Left lobe of liver (tissue), 2 donors: Measurements from ENCODE around the gene RTTN. TPM values are rescaled to one million over a fixed set of nuclear protein-coding genes. Genes with fewer than 3 reads are reported as not detected.
"Not testable (repeated sequence)": the region's sequence is repeated elsewhere in the genome, so short reads cannot be mapped to it uniquely, and the experiment has no call there.

Experiments
- ATAC-seq: fragments of 200-7000 bp; cut with Tn5 transposase; one replicate; pipeline ENCODE4 v1.9.1; 2020; ENCODE audit warnings: mild to moderate bottlenecking, moderate library complexity
- DNase-seq: peaks from one replicate; pipeline ENCODE4 v3.0.0-alpha.2; 2020; ENCODE audit warnings: low spot score
- total RNA-seq: library from RNA; stranded (reverse); gene quantifications from one replicate; pipeline ENCODE4 v1.2.1, GENCODE V29; 2021
- donor health status: DM: no; HTN: no; CAD: no; lungs with moderate emphysema.
- donor health status: DM: no; HTN: yes; CAD: no.

RTTN gene
- total RNA-seq, 1 donor from 2014 or later = 6.6 TPM

DNA sequence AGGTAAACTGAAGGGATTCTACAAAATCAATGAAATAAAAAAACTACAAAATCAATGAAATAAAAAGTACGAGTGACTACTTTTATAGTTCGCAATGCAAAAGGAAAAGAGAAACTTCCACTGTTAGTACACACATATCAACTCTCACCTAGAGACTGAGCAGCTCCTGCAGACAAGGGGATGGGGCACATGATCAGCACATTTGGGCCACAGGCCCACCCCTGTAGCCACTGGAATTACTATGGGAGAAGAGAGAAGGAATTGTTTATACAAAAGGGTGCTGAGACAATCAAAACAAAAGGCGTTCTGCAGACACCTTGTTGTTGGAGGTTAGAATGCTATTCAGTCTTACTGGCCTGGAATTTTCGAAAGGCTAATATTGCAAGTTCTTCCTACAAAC is 223.1 kb downstream of the RTTN start:
- ATAC-seq = no peak
- no peak for DNase-seq

- DNase-seq (no peak), ATAC-seq (no peak)
Measured at GRCh38 chr18:69981948-69982347, 223.5 kb downstream of the RTTN start.

DNA sequence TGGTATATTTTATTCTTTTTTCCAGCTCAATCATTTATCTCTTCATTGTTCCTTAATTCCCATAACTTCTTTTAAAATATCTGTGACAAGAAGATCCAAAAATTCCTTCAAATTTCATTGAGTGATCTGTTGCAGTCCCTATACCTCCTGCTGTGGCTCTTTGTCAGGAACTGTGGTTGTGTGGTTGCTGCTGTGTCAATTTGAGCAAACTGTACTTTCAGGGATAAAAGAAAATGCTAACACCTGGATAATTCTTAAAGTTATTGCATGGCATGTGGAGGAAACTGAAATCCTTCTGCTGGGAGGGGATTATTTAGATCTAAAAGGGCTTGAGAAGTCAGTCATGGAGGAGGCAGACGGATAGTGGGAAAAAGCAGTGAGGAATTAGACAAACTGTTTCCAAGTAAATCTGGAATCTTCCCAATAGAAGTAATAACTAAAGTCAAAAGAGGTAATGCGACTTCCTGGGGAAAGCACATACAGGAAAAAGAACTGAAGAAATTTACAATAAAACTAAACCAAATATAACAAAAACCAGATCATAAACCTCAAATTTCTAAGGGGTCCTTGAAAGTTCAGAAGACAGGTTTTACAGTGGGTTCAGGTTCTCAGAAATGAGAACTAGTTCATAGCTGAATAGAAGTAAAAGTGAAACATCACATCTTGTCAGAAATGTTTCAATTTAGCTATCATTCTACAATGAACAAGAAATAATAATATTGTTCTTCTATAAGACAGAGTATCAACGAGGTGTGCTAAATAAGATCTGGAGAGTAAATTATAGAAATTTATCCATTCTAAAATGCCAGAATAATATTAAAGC is 224.3 kb downstream of the RTTN start:
- ATAC-seq = no peak

DNA sequence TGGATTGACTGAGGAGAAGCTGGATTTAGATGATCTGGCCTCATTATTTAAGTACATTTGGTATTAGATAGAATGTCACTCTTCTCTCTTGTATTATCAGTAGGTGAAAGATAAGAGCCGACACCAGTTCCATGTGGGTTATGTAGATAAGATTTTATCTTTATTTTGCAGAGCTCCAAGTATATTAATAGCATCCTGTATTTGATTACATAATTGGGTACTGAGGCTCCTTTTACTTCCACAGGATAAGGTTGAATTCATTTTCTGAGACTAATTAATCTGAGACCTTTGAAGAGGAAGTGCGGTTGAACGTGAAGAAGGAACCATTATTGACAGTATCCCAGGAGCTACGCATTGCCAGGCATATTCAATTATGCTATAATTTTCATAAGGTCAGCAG is 225.0 kb downstream of the RTTN start:
- DNase-seq (no peak), ATAC-seq (no peak)

More for the DNA sequence above, 224.3 kb downstream of the RTTN start:
- no peak for DNase-seq

DNA sequence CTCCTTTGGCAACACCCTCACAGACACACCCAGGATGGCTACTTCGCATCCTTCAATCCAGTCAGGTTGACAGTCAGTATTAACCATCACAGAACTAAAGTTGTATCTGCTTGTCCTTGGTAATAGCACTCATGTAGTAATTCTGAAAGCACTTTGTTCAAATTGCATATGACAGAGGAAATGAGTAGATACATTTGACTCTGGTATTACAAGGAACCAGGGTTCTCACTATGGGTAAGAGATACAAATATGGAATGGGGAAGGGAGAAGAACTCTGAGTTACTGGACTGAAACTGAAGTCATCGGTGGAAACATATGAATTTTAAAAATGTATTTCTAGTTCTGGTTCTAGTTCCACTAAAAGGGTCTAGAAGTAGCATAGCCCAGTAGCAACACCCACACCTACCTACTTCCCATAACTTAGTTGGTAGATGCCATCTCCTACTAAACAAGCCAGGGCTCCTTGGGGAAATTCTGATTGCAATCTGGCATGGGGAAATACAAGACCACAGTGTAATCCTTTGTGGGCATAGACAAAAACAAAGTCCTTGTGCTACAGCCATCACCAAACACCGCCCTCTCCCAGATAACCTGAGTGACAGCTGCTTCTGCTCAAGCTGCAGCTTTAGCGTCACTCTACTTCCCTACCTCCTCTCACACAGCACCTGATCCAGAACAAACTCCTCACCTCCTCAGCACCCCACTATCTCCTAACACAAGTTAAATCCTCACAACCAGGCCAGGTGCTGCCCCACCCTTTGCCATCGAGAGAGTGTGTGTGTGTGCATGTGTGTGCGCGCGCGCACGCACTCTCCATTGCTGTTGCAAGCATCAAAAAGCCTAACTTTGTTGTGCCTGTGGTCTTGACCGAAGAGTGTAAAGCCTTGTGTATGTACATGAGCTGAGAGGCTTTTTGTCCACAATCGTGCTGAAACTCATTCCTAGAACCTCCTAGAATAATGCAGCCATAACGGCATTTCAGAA is 226.5 kb downstream of the RTTN start:
- DNase-seq = no peak
- ATAC-seq = no peak

DNA sequence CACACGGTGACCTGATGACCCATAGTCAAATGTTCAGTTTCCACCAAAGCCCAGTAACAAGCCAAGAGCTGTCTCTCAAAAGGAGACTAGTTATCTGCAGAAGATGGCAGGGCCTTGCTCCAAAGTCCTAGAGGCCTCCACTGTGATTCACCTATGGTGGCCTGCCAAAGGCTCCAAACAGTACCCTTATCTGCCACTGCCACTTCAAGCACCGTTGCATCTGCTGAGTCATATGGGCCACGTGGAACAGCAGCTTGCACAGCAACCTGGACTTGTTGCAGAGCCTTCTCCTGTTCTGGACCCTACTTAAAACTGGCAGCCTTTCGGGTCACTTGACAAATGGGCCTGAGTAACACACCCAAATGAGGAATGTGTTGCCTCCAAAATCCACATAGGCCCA is 230.2 kb downstream of the RTTN start:
- ATAC-seq, DNase-seq: not testable (repeated sequence)

DNA sequence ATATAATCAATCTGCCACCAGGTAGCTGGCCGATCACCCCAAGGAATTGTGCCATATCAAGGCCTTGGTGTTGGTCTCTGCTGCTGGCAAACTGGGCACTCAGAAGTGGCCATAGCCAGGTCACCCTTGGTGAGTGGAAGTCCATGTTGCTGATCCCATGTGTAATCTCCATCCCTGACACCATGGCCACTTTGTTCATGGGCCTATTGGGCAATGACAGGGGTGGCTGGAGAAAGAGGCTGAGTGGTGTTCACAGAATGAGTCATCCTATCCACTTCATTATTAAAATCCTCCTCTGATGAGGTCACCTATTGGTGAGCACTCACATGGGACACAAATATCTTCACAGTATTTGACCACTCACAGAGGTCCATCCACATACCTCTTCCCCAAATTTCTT is 231.1 kb downstream of the RTTN start:
- ATAC-seq (no peak), DNase-seq (no peak)

DNA sequence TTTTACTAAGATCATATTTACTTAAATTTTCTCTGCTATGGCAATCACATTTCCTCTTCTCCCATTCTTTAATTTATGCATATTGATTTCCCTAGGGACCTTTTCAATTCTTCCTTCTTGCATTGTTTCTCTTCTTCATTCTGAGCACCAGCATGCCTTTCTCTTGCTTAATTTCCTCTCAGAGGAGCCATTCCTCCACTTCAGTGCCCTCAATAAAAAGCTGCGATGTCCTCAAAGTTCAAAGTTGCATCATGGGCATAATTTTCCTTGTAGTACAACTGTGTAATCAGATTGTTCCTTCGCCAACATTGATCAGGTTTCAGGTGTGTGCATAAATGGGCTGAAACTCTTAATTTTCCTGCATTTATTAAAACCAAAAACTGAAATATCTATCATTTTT is 236.0 kb downstream of the RTTN start:
- ATAC-seq (no peak), DNase-seq (no peak)

- DNase-seq (no peak), ATAC-seq (no peak)
Measured at GRCh38 chr18:69968039-69968438, 237.4 kb downstream of the RTTN start.

DNA sequence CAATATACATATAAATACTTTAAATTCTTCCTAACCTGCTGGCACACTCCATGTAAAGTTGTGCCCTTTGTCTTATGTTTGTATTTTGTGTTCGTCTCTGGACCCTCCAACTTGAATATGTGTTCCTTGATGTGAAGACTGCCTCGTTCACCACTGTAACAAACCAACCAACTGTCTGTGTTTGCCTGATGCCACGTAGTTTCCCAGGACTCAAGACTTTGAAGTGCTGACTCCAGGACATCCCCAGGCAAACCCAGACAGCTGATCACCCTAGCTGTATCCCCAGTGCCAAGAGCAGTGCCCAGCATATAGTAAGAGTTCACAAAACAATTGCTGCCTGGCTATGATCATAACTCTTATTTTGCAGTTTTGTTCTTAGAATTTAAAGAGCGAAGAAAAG is 242.3 kb downstream of the RTTN start:
- no peak for DNase-seq
- ATAC-seq = no peak

- ATAC-seq = no peak
- DNase-seq = no peak
Measured at GRCh38 chr18:69961718-69962117, 243.8 kb downstream of the RTTN start.

DNA sequence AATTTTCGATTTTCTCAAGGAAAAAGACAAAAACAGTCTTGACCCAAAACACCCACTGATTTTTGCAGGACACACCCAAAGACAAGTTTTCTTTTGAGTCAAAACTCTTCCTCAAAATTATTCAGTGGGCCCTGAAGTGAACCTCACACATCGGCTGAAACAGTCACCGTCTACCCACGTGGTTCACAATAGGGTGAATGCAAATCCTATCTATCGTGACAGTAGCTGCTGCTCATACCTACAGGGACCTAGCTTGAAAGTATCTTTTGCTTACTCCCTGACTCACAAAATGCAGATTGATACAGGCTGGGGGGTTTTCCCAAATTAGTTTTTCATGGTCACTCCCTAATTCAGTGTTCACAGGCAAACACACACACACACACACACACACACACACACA is 247.1 kb downstream of the RTTN start:
- no peak for ATAC-seq
- no peak for DNase-seq

- ATAC-seq (no peak), DNase-seq (no peak)
Measured at GRCh38 chr18:69957747-69958146, 247.7 kb downstream of the RTTN start.

DNA sequence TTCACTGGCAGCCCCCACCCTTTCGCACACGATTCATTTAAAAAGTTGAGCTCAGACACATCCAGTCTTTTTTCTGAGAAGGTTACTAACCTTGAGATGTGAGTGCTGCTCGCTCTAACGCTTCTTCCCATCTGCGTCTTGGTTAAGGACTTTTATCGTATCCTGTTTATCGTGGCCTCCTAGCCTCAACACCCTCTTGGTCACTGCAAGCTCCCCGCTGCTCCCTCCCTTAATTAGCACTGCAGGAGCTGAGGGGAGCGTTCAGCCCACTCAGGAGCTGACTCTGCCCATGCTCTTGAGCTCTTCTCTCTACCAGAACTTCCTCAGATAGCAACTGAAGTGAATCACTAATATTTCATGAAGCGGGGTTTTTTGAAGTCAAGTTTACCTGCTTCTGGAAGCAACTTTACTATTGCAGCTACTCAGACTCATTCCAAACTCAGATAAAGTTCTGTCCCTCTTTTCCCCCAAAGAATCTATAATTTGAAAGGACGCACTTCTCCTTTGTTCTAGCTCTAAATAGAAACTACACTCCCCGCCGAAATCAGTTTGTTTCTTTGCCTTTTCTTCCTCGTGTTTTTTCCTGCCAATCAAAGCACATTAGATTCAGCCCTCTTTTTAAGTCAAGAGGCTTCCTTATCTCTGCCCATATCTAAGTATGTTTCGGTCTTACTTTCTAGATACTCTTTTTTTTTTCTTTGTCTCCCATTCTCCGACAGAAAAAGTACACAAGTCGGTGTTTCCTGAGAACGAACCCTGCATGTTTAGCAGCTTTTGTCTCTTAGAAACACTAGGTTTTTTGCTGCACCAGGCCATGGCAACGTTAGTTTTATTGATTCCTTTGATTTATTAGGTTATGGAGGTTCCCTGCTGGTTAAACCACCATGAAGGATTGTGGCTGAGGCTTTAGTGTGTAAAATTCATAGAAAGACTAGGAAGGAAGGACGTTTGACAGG is 248.5 kb downstream of the RTTN start:
- DNase-seq (no peak), ATAC-seq (peak; percentile 31)

DNA sequence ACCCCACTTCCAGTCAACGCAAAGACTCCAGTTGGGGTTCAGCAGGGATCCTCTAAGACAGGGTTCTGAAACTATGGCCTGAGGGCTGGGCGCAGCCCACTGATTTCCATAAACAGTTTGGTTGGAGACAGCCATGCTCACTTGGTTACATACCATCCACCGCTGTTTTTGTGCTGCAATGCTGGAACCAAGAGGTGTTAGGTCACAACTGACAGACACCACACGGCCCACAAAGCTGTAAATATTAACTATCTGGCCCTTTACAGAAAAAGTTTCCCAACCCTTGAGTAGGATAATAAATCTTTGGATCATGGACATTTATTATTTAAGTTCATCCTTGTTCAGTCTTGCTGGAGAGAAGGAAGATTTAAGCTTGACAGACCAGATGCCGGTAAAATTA is 249.4 kb downstream of the RTTN start:
- ATAC-seq (no peak), DNase-seq (no peak)

DNA sequence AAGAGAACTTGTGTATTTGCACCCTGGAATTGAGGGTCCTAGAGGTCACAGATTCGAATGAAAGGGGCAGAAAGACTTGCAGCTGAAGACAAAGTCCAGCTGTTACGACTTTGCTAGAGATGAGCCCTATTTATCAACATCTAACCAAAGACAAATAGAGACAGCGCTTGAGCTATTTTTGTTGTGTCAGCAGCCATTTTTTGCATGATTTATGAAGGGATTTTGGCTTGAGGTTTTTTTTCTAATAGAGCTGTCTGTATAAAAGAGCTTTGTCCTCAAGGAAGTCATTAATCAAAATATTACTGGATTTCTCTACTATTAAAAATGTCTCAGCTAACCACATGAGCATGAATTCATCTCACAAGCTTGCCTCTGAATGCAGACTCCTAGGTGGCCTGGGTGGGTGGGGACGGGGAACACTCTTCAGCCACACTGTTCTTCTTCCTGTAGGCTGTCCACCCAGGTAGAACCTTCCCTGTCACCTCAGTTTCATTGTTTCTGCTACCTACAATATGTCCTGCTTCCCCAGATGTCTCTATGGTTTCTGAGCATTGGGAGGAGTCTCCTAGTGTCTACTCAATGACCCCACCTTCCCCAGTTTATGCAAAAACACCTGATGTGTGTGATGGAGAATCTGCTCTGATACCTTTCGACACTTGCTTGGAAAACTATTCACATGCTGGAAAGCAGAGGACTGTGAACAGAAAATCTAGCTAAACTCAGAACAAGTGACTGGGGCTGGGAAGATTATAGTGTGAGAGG is 250.6 kb downstream of the RTTN start:
- DNase-seq (no peak), ATAC-seq (no peak)

GRCh38 chr18:69953191-69953590 is 252.3 kb downstream of the RTTN start:
- ATAC-seq = no peak
- no peak for DNase-seq
